SK-N-DZ (cell line): ENCODE data around the gene CAPN10.

ENCODE experiments used
- DNase-seq: peaks from one replicate; pipeline ENCODE4 v3.0.0-alpha.2; 2015; ENCODE audit warnings: low spot score

CAPN10 gene

GRCh38 chr2:240589375-240589774 is 2.8 kb downstream of the CAPN10 start:
- no peak for DNase-seq

GRCh38 chr2:240589850-240590525 is 3.5 kb downstream of the CAPN10 start:
- DNase-seq = no peak

- no peak for DNase-seq
These were observed 4.2 kb downstream of the CAPN10 start for GRCh38 chr2:240590681-240591111.

GRCh38 chr2:240591226-240591625 is 4.7 kb downstream of the CAPN10 start:
- no peak for DNase-seq

- DNase-seq = no peak
These were observed 5.2 kb downstream of the CAPN10 start for GRCh38 chr2:240591784-240592183.

DNA sequence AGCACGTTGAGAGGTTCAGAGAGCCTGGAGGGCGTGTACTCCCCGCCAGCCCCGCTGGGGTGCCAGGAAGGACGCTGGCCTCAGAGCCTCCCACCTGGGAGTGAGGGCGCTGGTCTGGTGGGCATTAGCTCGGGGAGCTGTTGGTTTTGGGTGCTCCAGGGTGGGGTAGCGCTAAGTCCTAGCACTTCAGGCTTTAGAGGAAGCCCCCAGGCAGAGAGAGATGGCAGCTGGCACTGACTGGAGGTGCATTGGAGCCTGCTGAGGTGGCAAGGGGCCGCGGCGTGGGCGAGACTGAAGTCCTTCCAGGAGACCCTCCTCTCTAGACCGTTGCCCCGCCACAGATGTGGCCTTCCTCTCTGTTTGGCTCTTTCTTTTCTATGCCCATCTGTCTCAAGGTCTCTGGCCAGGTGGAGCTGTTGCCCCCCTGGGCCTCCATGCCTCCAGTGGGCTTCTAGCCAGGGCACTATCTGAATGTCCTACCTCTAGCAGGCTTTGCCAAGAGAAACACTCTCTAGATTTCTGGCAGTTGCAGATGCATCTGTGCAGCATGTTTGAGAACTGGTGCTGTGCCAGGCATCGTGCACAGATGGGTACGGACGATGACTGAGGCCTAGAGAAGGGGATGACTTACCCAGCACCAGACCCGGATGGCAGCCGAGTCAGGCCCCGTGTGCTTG is 6.6 kb downstream of the CAPN10 start:
- no peak for DNase-seq

DNA sequence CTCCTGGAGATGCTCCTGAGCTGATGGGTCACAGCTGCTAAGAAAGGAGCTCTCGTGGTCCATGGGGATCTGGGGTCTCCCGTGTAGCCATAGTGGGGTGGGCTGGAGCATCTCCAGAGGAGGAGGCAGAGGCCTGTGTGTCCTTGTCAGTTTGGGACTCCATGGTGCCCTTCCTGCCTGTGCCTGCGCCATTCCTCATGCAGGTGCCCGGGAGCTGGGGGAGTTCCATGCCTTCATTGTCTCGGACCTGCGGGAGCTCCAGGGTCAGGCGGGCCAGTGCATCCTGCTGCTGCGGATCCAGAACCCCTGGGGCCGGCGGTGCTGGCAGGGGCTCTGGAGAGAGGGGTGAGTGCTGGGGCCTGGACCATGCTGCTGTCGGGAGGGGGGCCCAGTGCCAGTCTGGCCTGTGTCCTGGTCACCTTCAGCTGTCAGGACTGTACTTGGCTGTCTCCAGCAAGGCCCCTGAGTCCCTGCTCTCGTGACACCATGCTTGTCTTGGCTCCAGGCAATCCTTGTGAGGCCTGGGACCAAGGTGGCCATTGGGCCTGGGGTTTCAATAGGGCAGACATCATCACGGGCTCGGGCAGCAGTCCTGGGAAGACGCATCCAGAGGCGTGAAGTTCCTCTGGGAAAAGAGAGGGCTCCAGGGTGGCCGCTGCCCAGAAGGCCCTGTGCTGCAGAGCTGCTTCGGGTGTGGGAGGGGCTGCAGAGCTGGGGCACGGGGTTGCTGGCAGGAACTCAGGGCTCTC is 7.3 kb downstream of the CAPN10 start:
- DNase-seq = no peak

DNA sequence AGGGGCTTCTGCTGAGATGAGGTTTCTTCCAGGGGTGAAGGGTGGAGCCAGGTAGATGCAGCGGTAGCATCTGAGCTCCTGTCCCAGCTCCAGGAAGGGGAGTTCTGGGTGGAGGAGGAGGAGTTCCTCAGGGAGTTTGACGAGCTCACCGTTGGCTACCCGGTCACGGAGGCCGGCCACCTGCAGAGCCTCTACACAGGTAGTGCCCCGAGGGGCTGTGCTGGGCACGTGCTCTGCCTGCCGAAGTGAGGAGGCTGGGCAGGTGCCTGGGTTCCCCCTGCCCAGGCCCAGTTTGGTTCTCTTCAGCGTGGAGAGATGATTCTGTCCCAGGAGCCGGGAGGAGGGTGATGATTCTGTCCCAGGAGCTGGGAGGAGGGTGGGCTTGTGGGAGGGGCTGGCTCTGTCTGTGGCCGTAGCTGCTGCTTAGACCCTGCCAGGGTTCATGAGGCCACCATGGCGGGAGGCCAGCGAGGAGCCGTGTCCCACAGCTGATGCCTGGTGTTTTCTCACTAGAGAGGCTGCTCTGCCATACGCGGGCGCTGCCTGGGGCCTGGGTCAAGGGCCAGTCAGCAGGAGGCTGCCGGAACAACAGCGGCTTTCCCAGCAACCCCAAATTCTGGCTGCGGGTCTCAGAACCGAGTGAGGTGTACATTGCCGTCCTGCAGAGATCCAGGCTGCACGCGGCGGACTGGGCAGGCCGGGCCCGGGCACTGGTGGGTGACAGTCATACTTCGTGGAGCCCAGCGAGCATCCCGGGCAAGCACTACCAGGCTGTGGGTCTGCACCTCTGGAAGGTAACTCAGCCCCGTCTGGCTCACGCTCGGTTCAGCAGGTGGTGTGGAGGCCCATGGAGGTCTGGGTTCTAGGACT is 8.2 kb downstream of the CAPN10 start:
- no peak for DNase-seq

DNA sequence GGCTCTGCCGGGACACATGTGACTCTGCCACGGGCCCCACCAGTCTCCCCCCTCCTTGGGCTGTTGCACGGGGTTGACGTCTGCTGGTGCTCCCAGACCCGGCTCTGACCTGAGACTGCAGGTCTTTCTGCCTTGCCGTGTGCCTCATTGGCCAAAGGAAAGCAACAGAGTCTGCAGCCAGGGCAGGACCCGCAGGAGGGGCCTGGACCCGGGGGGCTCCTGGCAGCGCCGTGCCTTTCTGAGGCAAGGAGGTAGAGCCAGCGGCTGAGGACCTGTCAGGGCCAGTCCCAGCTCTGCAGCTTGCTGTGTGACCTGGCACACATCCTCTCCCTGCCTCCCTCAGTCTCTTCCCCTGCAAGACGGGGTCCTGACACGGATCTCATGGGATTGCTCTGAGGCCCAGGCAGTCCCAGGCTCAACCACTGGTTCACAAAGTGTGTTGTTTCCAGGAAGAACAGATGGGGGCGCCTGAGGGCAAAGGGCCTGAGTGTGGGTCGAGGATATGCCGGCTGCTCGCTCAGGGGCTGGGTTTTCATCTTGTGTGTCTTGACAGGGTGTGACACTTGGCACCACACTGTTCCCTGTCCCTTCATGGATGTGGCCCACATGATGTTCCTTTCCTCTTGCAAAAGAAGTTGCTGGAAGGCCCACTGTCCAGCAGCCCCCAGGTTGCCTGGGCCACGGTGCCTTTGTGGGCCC is 9.0 kb downstream of the CAPN10 start:
- no peak for DNase-seq

- DNase-seq = no peak
These were observed 9.5 kb downstream of the CAPN10 start for GRCh38 chr2:240596080-240596460.

DNA sequence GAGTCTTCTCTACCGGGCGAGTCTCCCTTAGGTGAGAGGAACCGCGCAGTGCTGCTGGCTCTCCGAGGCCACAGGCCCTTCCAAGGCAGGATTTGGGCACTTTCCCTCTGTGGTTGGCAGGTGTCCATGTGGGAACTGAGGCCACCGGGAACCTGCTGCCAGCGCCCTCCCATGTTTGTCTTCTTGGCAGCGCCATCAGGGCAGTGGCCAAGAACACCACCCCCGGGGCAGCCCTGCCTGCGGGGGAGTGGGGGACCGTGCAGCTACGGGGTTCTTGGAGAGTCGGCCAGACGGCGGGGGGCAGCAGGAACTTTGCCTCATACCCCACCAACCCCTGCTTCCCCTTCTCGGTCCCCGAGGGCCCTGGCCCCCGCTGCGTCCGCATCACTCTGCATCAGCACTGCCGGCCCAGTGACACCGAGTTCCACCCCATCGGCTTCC is 10.0 kb downstream of the CAPN10 start:
- no peak for DNase-seq

DNA sequence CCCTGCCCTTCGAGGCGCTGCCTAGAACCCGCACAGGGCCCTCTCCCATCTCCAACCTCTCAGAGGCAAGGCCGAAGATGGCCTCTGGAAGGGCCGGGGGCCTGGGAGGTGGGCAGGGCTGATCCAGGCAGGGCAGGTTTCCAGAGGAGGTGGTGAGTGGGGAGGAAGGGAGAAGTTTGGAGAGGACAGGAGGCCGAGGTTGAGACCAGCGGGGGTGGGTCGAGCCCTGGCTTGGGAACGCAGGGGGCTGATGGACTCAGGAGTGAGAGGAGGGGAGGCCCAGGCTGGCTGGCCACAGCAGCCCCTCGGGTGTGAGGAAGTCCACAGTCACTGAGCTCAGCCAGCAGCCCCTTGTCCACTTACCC is 10.5 kb downstream of the CAPN10 start:
- DNase-seq = no peak

- no peak for DNase-seq
These were observed 11.1 kb downstream of the CAPN10 start for GRCh38 chr2:240597419-240598181.

DNA sequence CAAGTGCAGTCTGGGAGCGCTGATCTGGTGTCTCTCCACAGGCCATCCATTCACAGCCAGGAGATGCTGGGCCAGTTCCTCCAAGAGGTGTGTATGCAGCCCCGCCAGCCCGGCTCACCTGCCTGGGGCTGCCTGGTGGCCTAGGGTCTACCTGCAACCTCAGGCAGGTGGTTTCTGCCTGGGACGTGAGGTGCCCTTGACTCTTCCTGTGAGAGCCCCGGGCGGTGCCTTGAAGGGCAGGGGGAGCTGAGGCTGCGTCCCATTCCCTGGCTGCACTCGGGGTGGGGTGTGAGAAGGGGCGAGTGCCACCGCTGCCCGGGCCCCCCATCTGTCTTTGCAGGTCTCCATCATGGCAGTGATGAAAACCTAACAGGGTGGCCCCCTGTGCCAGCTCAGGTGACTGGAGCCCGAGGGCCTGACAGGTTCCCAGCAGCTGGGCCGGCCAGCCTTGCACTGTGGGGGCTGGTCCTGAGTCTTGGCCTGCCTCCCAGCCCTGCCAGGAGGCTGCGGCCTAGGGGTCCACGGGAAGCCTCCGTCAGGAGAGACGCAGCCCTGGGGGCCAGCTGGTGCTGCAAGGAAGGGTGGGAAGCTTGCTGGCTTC is 11.9 kb downstream of the CAPN10 start:
- DNase-seq = no peak

DNA sequence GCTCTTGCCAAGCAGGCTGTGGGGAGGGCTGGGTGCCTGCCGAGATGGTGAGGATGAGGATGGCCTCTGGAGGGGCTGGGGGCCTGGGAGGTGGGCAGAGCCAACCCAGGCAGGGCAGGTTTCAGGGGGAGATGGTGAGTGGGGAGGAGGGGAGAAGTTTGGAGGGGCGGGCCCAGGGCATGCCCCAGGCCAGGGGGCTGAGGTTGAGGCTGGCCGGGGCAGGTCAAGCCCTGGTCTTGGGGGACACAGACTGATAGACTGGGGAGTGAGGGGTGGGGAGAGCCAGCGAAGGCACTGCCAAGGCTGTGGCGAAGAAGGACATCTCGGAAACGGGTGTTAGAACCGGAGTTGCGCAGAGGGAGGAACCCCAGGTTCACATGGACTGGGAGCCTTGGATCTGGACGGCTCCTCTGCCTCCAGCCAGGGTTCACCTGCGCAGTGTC is 12.6 kb downstream of the CAPN10 start:
- DNase-seq = no peak

- no peak for DNase-seq
These were observed 14.0 kb downstream of the CAPN10 start for GRCh38 chr2:240600451-240600961.

- no peak for DNase-seq
These were observed 14.7 kb downstream of the CAPN10 start for GRCh38 chr2:240601061-240601830.

- DNase-seq = no peak
These were observed 15.3 kb downstream of the CAPN10 start for GRCh38 chr2:240601831-240602160.
